Measurements from ENCODE around the gene SPATA6L. TPM values are rescaled to one million over a fixed set of nuclear protein-coding genes. Genes with fewer than 3 reads are reported as not detected.

SPATA6L gene, protein sequence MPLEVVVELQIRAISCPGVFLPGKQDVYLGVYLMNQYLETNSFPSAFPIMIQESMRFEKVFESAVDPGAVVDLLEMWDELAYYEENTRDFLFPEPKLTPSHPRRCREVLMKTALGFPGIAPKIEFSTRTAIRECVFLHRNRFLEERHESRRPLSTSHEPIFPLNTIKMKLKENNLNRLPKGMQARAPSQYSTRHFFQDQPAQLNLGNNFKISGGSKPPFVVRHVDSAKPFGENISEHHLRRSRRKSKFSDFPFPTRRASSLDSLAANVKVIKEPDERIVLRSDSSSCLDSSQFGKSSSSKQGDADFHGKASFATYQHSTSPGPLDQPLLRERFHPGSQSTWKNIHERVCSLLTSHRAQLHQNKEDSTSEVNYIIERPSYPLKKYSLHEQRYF
- total RNA-seq, result 1 to 10 TPM in 3 of 9 donors, under 1 TPM in 5, not detected in 1; 0.37 to 2.1 (median 0.59) TPM
- polyA plus RNA-seq, result under 1 TPM; 0.14 to 0.23 TPM
- long read RNA-seq, donor 1, partial matches to known transcripts, result 0 of 1 reads
- long read RNA-seq, donor 1, other reads (novel, unspliced or antisense), result 1 of 1 reads
- long read RNA-seq, donor 2, result 0 reads
- long read RNA-seq, donor 3, partial matches to known transcripts, result 0 of 2 reads
- long read RNA-seq, donor 3, other reads (novel, unspliced or antisense), result 2 of 2 reads

GRCh38 chr9:4666042-4666699 is at the start of gene SPATA6L:
Gene SPATA6L, minus strand, starts transcription at chr9:4666480. Its CDS starts 230 bp downstream, at chr9:4666250.
- intact Hi-C loops (cut with DNase I), result loop anchor here in 1 of 10 donors (10.0 kb wide), 1 partner anchor 769 kb away; the partner anchor contains the start of gene PLGRKT

DNA sequence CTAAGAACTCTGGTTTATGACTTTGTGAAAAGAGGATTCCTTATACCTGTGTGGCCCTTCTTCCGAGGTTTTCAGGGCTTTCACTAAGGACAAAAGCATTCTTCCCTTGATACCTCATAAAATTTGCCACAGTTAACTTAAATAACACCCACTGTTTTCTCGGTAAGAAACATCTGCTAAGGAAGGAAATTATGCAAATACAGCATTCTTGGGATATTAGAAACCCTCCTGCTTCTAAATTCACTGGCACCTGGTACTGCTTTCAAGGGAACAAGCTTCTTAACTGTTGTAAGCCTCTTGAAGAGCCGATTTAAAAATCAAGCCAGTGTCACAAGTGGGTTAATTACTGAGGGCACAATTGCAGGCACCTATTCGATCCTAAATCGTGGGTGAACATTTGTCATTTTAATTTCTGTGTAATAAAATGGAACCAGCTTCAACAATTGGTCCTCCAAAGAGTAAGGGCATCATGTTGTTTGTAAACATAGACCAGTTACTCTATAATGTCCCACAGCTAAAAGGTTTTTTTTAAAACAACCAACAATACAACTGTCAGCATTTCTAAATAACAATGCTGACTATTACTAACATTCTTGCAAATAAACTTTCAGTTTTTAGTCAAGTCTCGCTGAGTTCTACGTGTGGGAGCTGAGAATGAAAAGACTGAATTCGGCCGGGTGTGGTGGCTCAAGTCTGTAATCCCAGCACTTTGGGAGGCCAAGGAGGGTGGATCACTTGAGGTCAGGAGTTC is 48.2 kb upstream of the SPATA6L start:
- 82 to 85% (median 83%) methylated on average over 9 of the region's 9 CpGs for WGBS, 4 donors
- Histone ChIP-seq H3K4me1 (no peaks in the 10 kb centered on the region), H3K4me3 (no peak overlapping the region), H3K9me3 (no peaks in the 10 kb centered on the region), H3K27me3 (no peaks in the 10 kb centered on the region), H3K36me3 (peaks cover 3 to 95% (median 73%) of the 10 kb centered on the region in 9 donors), H3K27ac (no peak overlapping the region)
- DNase-seq (no peak), ATAC-seq (no peak)
- intact Hi-C loops (cut with DNase I), result no loop called here
- no peak for TF ChIP-seq POLR2A (IDR thresholded peaks at IDR 0.05)
- no peak for TF ChIP-seq CTCF (IDR thresholded peaks at IDR 0.05)

More at GRCh38 chr9:4666042-4666699, at the start of gene SPATA6L:
- Histone ChIP-seq H3K27me3 (no peaks in the 10 kb centered on the region), H3K4me1 (peaks cover 0 to 51% (median 32%) of the 10 kb centered on the region in 12 donors), H3K9me3 (peaks cover 0 to 2% (median 0%) of the 10 kb centered on the region in 12 donors), H3K4me3 (peak within 1 kb of the TSS; percentile 22 to 59 (median 49)), H3K36me3 (no peaks in the 10 kb centered on the region), H3K27ac (peak within 1 kb of the TSS in 10 of 12 donors; percentile 13 to 64 (median 32))
- TF ChIP-seq CTCF (IDR thresholded peaks at IDR 0.05), result peak in 4 of 12 donors; percentile 21 to 41 (median 24)
- no peak for TF ChIP-seq POLR2A (IDR thresholded peaks at IDR 0.05)
- DNase-seq, result peak; percentile 70 to 84 (median 73)
- ATAC-seq, result peak; percentile 55 to 75 (median 74)
- whole genome bisulfite sequencing, 4 donors, result 2 to 4% (median 4%) methylated on average over 29 to 36 of the region's 36 CpGs

GRCh38 chr9:4713849-4714248 is 47.6 kb upstream of the SPATA6L start:
- H3K27ac ChIP-seq, result no peak overlapping the region
- no peak for TF ChIP-seq CTCF (IDR thresholded peaks at IDR 0.05)
- no peak for TF ChIP-seq POLR2A (IDR thresholded peaks at IDR 0.05)
- H3K36me3 ChIP-seq, result peaks cover 1 to 95% (median 70%) of the 10 kb centered on the region in 9 donors
- DNase-seq (no peak), ATAC-seq (peak in 3 of 4 donors; percentile 27 to 67 (median 33))
- H3K9me3 ChIP-seq, result no peaks in the 10 kb centered on the region
- no peaks in the 10 kb centered on the region for H3K4me1 ChIP-seq
- H3K4me3 ChIP-seq, result no peak overlapping the region
- no peaks in the 10 kb centered on the region for H3K27me3 ChIP-seq
- WGBS, 4 donors, result 60 to 79% (median 73%) methylated on average over 7 of the region's 7 CpGs
- intact Hi-C loops (cut with DNase I), result no loop called here
